ENCODE data around the gene MSH2.

MSH2 gene

DNA sequence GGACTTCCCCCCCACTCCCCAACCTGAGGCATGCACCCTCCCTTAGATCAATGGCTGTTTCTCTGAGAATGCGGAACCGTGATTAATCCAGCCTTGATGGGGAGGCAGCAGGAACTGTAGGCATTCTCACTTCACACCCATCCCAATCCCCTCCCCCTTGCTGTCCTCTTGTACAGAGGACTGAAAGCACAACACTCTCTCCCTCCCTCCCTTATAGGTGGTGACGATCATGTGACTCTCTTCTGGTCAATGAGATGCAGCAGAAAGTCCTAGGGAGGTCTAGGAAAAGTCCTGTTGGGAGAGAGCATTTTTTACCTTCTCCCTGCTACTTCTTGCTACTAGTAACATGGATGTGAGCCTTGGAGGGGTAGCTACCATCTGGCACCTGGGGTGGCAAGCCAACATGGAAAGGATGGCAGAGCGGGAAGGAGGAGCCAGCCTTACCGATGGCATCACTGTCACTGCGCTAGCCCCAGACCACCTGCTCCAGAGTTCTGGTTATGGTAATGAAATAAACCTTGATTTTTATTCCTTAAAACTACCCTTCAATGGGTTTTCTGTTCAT is 106.9 kb downstream of the MSH2 start:
- no peak for DNase-seq

DNA sequence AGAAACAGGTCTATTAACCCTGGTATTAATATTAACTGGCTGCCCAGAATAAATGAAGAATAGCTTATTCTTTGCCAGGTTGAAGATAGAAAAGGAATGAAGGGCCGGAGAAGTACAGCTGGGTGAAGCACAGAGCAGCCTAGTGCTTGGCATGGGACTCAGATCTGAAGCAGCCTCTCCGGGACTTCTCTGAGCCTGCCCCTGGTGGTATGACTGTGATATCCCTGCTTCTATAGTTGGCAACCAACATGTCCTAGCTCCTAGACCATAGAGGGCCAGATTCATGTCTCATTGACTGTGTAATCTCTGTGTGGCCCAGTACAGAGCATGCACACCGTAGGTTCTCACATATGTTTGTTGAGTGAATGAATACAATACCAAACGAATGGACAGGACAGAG is 107.8 kb downstream of the MSH2 start:
- DNase-seq: no peak

DNA sequence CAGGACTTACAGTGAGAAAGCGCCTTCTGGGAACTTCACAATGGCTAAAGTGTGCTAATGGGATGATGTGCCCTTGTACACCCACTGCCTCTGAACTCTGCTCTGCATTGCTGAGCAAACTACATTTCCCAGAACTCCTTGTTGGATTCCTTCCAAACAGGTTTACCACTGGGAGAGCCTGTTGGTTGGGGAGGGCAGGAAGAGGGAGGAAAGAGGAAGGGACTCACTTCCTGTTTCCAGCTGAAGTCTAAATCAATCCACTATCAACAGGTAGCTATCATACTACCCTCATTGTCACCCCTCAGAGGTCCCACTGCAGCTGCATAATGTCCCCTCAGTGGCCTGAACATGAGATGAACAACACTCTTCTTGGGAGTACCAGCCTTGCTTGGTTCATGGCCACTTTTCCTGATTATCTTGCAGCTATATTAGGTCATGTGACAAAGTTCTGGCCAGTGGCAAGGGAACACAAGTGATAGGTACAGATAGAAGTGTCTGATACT is 109.7 kb downstream of the MSH2 start:
- DNase-seq: peak; percentile 91

DNA sequence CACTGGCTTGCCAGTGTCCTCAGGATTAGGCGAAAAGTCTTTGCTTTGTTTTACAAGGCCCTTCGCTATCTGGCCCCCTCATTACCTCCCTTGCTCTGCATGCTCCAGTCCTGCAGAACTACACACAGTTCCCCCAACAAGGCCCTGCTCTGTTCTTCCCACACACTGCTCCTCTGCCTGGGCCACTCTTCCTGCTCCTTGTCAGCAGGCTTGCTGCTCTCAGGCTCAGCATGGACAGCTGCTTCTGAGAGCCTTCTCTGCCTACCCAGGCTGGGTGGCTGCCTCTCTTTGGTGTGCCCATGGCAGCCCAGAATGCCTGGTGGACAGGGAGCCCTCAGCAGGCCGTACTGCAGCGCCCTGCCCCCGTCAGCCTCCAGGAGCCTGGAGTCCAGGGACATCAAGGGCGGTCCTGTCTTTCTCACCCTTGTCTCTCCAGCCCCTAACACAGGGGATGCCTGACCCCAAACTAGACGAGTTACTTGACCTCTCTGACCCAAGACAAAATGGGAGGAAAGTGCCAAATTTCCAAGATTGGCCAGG is 111.1 kb downstream of the MSH2 start:
- DNase-seq: no peak

DNA sequence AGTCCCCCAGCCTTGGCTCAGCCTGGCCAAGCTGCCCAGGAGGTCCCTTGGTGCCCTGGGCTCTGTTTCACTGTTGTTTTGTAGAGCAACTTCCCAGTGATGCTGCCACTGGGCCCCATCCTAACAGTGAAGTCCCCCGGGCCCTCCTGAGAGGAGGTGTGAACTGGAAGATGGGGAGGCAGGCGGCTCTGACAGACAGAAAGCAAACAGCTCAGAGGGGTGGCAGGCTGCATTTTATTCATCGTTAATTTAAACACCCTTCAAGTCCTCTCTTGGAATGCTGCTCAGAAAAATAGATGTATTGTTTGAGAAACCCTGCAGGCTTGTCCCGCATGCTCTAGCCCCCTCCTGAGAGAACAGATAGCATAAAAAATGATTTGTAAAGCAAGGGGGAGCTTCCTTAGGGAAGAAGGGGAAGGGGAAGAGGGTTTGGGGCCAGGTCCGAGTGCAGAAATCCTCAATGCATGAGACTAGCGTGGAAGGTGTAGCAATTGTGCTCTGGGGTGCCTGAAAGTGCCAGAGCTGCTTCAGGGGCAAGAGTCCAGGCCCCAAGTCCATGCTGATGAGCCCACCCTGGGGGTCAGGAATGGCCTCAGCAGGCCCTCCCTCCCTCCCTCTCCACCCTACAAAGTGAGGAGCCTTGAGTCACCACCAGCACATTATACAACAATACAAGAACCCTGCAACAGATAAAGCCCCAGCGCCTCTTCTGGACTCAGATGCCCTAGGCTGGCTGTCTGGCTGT is 113.6 kb downstream of the MSH2 start:
- no peak for DNase-seq

DNA sequence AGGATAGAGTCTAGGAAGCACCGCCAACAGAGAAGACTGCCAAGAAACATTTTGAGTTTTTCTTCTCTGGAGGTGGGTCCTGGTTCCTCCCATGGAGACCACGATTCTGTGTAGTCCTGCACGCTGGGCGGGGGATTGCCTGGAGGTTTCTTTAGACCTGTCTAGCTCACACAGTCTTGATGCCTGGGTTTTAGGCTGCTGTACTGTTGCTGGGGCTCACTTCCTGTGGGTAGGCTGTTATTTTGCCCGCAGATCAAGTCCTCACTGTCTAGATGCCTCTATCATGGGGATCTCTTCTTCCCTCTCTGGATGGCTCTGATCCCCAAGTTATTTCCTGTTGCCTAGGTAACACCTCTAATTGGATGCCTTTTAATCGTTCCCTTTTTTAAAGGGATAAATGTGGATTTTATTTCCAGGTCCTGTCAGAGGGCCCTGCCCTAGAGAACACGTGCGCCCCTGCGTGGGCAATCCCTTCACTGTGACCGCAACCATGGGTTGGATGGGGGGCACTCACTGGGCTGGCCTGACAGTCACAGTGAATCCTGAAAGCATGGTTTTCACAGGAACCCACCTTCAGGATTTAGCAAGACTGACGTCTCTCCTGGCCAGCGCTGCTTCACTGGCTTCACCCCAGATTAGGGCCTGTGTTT is 115.7 kb downstream of the MSH2 start:
- DNase-seq: no peak

DNA sequence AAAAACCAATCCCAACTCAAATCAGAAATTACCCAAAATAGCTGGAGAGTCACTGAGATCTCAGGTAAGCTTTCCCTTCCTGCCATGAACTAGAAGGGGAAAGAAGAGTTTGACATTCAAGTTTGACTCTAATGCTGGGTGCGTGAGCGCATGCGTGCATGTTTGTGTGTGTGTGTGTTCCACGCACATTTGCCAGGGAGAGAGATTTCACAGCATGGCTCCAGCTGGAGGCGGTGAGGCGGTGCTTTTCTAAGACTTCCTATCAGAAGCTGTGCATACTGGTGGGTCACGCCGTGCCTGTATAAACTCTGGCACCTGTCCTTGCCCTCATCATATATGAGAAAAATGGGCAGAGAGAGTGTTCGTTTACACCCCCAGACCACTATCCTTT is 116.2 kb downstream of the MSH2 start:
- DNase-seq: no peak

DNA sequence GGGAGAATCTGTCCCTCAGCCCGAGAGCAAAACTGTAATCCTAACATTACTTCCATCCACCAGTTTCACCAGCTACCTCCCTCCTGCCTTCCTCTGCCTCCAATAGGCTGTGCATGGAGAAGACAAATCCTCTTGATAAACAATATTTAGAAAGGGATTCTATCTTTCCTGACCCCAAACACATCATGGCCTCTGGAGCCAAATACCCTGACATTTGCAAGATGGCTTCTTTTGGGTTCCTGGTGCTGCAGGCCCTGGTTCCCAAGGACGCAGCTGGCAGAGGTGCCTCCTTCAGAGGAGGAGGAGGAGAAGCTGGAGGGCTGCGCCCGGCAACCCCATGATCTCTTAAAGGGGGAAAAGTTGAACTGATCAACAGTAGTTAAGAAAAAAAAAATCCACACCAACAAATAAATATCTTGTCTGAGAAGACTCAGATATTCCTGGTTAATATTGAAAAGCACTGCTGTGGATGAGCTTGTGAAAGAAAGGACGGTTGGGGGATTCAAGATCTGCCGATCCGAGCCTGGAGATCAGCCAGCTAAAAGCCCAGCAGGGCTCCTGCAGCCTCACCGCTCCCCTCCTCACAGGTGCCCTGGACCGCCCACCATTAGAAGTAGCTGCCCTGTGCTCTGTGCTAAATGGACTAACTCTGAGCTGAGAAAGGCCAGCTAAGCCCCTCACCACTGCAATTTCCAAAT is 116.8 kb downstream of the MSH2 start:
- no peak for DNase-seq

DNA sequence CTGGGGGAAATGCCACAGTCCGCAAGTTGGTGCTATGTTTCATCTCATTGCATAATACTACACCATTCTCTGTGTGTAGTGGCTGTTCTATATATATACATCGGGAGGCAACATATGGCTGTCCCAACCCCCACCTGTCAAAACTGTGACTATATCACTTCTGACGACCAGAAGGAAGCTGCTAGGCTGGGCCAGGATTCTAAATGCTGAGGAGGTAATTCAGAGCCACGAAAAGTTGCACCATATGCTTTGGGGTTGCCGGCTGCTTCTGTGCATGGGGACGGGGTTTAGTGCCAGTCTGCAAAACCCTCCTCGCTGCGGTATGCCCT is 117.3 kb downstream of the MSH2 start:
- peak; percentile 67 for DNase-seq

DNA sequence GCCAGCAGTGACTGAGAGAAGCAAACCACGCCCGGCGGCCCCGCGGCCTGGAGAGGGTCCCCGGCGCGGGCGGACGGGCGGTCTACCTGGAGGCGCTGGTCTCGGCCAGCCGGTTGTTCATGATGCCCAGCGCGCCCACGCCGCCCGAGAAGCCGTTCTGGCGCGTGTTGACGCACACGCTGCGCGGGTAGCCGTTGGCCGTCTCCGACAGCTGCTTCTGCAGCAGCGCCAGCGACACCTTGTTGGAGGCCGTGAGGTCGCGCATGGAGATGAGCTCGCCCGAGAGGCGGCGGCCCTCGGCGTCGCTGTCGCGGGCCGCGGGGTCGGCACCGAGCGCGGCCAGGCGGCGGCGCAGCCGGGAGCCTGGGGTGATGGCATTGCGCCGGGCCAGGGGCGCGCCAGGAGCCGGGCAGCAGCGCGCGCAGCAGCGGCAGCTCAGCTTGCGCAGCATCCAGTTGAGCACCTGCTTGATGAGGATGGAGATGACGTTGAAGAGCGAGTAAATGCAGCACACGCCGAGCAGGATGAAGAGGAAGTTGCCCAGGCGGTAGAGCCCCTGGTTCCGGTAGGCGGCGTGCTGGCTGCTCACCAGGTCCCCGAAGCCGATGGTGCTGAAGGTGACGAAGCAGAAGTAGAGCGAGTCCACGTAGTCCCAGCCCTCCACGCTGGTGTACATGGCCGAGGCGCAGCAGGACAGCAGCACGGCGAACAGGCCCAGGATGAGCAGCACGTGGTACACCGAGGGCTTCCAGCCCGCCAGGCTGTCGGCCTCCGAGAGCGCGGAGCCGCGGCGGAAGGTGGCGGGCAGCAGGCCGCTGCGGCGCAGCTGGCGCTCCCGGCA is 118.1 kb downstream of the MSH2 start:
- peak; percentile 40 for DNase-seq

DNA sequence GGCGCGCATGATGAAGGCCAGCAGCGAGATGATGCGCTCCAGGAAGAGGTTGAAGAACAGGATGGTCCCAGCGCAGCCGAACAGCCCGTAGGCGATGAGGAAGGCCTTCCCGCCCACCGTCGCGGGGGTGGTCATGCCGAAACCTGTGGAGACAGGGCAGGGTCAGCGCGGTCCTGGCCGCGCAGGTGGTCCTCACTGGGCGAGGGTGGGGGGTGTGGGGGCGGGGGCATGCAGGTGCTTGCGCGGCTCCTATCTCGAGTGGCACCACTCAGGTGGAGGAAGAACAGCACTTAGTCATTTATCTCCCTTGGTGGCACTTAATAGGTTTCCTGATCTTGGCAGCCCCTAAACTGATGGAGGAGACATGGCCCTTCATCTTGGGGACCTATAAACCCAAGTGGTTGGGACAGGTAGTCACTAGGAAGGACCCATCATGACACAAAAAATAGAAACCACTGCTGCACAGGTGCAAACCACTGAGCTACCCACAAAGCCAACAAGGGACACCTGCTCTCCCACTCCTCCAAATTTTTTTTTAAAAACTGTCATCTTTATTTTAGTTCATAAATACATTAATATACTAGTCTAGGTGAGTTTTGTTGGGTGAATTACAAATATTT is 118.8 kb downstream of the MSH2 start:
- no peak for DNase-seq

DNA sequence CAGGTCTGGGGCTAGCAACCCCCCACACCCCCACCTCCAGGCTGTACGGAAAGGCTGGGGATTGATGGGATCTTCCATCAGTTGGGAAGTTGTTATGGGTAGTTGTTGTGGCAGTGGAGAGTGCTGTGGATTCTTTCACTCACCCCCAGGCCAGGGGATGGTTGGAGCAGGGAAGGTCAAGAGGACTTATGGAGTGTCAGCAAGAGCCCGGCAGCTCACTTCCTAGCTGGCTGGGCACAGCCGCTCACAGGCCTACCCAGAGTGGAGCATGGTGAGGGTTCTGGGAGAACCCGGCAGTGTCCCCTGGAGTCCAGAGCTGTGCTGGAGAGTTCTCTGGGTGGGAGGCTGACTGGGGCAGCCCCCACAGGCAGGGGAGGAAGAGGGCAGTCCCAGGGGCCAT is 122.2 kb downstream of the MSH2 start:
- no peak for DNase-seq

DNA sequence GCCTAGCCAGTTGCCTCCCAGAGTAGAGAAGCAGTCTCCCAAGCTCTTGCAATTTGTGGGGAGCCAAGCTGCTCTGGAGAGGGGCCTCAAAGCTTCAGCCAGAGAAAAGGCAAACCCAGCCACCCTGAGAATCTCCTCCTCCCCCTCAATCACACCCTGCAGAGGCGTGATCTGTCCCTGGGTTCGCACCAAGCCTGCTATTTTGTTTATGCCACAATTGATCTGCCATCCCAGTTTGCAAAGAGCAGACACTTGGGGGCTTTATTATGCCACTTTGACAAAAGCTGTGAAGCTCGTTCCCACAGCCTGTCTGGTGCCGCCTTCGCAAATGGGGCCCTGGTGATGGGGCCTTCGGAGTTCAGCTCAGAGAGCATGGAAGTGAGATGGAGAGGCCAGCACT is 125.5 kb downstream of the MSH2 start:
- no peak for DNase-seq

DNA sequence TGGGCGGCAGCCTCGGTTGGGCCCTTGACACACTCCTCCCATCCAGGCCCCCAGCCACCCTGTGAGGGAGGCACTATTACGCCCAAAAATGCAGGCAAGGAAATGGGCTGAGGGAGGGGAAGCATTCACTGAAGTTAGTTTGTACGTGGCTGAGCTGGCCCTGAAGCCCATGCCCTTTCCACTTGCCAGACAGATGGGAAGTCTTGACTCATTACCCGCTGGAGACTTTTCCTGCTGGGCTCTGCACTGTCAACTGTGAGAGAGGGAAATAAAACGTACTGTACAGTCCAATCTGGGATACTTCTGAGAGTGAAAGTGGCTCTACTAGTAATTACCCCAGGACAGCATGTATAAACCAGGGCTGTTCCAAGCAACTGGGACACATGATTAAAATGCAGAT is 125.9 kb downstream of the MSH2 start:
- DNase-seq: no peak

DNA sequence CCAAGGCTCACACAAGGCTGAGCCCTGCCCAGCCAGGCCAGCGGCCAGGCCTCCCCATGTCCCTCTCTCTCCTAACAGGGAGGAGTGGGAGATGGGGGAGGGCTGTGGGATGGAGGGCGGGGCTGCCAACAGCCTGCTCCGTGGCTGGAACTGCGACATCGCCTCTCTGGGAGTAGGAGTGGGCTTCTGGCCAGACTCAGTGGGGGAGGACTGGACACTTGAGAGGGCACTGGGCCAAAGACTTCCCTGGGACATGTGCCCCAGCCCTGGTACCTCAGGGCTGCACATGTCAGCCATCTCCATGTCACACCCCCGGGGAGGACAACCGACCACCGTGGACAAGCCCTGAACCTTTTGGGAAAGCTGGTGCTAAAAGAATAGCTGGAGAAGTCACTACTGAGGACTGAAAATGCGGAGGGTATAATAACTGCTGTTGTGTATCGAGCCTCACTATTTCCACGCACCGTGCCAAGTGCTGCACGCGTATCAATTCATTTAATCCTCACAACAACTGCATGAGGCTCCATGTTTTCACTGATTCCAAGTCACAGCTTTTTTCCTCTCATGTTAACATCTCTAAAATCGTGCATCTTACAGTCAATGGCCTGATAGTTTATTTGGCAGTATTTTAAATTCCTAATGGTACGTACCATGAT is 127.3 kb downstream of the MSH2 start:
- no peak for DNase-seq

DNA sequence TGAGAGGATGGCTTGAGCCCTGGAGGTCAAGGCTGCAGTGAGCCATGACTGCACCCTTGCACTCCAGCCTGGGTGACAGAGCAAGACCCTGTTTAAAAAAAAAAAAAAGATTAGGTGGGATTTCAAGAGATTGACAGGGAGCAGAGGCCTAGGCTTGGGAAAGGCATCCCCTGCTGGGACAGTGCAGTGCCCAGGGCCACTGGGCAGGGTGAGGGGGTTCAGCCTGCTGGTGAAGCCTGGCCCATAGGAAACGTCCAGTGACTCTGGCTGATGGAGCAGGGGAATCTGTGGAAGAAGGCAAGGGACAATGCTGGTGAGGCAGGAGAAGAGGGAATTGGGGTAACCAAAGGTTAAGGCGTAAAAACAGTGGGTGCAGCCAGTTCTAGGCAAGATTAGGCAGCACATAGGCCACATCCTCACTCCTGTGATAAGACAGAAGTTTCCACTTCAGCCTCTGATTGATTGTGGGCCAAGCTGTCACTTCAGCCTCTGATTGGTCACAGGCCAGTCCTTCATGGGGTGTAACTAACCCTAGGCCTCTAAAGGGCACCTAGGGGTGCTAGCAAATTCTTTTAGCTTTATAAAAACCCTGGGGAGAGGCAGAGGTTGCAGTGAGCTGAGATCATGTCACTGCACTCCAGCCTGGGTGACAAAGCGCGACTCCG is 128.6 kb downstream of the MSH2 start:
- DNase-seq: no peak
